ENCODE data around the gene DOCK1.
"Not testable (repeated sequence)": the region's sequence is repeated elsewhere in the genome, so short reads cannot be mapped to it uniquely, and the experiment has no call there.

GRCh38 chr10:127309619-127310018 is 404.4 kb downstream of the DOCK1 start:
- TF ChIP-seq POLR2A, POLR2AphosphoS5 (IDR thresholded peaks at IDR 0.05): not testable (repeated sequence)
